ENCODE data around the gene BICRAL.

DNA sequence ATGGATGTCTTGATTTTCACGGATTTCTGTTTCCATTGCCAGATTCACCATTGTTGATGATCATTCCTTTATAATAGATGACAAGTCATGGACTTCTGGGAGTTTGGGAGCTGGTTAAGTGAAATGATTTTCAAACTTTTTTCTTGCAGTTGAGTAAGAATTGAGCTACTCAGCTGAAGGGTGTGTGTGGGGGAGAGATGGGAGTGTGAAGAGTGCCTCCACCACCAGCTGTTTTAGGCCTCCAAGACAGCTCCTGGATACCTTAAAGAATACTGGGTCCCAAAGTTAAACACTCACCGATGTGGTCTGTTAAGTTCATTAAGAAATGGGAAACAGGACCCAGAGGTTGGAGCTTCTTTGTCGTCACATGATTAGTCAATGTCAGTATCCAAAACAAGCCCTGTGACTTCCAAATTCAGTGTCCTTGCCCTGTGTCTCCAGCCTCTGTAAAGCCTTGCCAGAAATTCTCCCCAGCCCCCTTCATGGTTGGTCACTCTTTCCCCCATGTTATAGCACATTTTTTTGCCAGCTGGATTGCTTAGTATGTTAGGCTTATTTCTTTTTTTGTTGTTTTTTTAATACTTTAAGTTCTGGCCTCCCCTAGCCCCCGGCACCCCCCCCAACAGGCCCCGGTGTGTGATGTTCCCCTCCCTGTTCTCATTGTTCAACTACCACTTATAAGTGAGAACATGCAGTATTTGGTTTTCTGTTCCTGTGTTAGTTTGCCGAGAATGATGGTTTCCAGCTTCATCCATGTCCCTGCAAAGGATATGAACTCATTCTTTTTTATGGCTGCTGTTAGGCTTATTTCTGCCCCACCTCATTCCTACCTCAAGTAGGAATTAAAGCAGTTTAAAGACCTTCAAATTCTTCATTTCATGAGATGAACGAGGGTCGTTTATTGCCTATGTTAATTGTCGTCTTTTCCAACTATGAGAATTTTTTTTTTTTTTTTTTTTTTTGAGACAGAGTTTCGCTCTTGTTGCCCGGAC is 26.9 kb downstream of the BICRAL start:
- no peak for TF ChIP-seq EZH2phosphoT487 (IDR thresholded peaks at IDR 0.05; ENCODE audit: insufficient read depth, low read depth)
- no peak for TF ChIP-seq EZH2 (IDR thresholded peaks at IDR 0.05; ENCODE audit: insufficient read depth, poor library complexity, severe bottlenecking)
